Astrocyte of the hippocampus (primary cell): ENCODE results near the gene ASB15.
"Not testable (repeated sequence)": the region's sequence is repeated elsewhere in the genome, so short reads cannot be mapped to it uniquely, and the experiment has no call there.

Experiments
- DNase-seq: peaks from one replicate; pipeline ENCODE4 v3.0.0; 2011; ENCODE audit warnings: low read depth, low spot score

ASB15 gene

DNA sequence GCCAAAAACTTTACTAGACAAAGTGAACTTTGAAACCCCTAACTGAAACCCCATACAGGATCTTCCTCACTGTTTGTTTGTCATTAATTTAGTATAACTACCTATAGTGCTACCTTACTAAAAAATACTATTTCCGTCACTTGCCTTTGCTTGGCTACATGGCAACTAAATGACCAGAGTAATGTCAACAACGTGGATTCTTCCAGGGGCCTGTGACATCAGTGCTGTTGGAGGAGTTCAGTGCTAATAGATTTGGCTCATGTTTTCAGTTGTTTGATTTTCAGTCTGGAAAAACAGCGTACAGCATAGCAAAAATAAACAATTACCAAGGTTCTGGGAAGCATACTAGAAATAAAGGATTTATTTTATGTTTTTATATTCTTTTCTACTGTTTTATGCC lies 3.0 kb upstream of the ASB15 start:
- no peak for DNase-seq

DNA sequence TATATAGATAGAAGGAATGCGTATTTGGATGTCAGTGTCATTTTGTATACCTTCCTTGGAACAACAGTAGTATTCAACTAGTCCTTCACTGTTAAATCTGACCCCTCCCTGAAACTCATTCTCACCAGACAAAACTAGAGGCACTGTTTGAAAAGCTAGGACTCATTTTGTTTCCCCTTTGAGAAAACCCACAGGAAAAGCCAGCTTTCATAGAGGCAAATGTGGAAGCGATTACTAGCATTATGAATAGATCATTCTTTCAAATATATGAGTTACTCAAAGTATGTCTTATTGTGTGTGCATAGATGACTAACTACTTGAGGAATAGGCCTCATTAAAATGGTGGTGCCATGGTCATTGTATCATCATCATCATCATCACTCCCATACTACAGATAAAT lies 1.9 kb upstream of the ASB15 start:
- DNase-seq = no peak

DNA sequence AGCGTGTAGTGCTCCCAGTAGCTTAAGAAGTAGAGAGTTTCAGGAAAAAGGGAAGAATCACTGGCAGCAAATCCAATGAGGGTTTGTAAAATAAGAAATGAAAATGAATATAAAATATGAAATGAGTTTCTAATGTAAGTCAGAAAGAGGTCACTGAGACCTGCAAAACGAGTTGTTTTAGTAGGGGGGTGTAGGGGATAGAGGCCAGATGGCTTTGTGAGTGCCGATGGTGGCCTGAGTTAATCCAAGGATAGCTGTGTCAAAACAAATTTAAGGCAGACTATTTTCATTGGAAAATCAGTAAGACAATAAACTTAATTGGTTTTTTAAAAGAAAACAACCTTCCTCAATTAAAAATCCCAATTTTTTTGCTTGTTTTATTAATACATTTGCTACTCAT lies 745 bp upstream of the ASB15 start:
- no peak for DNase-seq

DNA sequence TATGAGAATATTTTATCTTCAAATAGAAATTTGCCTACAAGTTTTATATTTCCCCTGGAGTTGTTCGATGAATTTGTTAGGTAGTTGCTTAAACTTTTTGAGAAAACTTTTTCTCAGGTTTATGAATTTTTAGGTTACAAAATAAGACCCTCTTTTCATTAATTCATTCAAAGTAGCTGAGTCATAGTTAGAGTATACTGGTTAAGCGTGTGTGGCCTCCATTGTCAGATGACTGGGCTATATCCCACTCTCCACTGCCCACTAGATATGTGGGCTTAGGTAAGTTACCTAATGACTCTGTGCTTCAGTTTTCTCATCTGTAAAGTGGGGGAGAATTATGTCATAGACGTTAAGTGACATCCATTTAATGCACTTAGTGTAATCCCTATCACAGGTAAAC lies 1.0 kb downstream of the ASB15 start:
- no peak for DNase-seq

DNA sequence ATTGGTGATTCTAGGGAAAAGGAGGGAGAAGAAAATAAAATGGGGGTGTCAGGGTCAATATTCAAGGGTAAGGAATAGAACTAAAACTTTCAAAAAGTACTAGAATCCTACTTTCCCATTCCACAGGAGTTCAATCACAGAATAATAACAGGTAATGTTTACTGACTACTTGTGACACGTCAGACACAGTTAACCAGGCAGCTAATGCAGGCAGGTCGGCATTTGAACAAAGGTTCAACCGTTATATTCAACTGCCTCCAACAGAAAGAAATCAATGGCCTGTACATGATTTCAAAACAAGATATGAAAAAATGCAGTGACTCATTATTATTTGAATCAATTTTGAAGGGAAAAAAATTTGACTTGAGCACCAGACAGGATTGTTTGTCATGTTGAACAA lies 3.1 kb downstream of the ASB15 start:
- DNase-seq = no peak

DNA sequence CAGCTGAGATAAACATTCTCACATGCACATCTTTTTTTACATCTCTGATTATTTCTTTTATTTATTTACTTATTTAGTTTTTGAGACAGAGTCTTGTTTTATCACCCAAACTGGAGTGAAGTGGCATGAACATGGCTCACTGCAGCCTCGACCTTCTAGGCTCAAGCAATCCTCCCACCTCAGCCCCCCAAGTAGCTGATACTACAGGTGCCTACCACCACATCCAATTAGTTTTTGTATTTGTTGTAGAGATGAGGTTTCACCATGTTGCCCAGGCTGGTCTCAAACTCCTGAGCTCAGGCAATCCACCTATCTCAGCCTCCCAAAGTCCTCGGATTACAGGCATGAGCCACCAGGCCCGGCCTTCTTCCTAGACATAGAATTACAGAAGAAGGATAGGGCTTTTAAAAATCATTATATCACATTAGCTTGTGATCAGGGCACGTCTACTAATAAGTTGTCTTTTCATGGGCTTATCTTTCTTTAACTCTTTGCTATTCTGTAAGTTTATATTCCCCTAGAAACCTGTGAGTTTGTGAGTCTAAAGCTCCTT lies 5.9 kb downstream of the ASB15 start:
- DNase-seq = no peak

DNA sequence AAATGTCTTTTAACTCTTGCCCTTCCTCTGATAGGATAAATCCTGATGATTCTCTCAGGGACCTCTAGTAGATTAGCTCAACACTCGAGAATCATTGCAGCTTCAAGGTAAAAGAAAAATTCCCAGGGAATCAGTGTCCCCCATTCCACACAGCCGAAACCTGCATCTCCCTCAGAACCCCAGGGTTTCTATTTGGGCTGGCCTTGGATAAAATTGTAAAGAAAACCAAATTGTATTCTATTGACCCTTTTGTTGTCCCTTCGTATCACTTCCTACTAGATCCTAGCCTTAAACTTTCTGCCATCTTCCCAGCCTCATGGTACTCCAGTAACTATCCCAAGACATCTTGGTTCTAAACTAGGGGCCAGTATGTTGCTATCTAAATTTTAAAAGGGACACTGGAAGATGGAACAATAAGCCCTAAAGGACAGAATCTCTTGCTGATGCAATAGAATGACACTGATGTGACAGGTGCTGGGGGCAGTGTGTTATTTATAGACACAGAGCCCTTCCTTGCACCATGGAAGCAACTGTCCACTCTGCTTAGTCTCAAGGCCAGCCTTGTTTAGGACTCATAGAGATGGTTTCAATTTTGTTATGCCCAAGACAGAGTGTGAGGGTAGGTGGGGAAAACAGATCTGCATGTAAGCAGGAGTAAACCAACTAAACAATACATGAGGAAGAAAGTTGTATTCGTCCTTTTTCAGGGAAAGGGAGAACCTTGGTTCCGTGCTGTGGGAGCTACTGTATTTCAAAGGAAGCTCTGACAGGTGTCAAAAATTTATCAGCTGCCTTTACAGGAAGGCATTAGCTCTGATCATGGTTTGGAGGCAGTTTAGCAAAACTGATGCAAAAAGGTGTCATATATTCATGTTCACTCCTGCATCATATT lies 7.6 kb downstream of the ASB15 start:
- DNase-seq = no peak

DNA sequence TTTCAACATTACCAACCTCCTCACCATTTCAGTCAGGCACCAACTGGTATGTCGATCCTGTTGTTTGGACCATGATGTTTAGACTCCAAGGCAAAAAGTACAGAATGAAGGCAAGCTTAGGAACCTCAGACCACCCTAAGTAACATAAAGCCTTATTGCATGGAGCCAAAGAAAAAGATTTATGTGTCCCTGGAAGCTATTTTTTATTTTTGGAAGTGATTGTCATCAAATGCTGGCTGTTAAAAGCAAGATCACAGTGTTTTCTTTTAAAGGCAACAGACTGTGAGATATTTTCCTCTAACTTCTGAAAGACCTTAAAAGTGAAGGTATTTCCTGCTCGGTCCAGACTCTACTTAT lies 8.2 kb downstream of the ASB15 start:
- no peak for DNase-seq

DNA sequence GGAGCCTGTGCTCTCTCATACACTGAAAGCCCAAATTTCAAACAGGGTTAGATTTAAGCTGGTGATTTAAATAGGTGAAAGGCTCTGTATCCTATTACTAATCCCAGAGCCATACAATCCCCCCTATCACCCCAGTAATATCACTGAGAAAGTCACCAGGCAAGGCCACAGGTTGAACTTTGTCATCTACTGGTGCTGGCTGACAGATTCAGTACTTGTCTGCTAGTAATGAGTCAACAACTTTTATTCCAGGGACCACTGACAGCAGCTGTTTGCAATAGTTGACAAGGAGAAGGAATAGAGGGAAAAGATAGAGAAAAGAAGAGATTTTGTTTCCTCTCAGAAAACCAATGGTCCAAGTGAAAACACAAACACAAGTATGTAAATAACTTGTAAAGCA lies 10.4 kb downstream of the ASB15 start:
- DNase-seq = no peak

DNA sequence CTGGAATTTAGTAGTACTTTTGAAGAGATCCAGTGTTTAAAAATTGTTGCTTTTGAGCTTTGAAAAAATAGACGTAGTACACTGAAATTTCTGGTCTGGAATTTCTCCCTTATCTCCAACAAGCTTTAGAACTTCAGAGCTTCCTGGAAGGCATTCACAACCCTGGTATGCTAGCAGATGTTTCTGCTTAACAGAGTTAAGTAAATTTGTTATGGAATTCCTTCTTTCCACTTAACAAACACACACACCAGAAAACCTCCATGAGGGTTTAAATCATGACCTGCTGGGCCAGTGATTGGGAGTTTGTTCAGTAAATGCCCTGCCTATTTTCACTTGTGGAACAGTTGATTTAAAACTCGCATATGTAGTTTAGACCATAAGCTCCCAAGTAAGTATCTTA lies 13.7 kb downstream of the ASB15 start:
- DNase-seq = peak; percentile 45

DNA sequence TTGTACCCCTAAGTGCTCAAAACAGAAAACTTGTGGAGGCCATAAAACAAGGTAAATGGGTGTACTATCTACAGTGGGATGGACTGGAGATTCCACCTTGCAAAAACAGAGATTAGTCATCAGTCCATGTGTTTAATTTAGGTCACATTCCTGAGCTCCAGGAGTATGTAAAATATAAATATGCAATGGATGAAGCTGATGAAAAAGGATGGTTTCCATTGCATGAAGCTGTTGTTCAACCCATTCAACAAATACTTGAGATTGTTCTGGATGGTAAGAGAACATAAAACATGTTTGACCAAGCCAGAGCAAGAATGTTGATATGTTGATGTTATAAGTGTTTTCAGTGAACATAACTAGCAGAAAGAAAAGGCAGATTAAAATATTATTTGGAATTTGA lies 14.6 kb downstream of the ASB15 start:
- DNase-seq = no peak

DNA sequence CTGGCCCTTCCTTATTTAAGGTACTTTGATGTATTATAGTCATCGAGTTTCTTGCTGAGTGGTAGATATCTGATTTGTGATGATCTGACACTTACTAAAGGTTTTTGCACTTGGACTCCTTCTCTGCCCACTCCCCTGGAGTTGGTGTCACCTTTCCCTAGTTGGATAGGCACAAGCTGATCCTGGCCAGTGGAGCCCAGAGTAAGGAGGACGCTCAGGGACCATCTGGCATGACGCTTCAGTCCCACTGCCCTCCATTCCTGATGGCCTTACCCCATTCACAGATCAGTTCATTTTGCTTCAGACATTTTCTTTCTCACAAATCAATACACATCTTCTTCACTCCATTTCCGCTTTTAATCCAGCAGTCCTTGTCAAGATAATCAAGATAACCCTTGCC lies 20.1 kb downstream of the ASB15 start:
- DNase-seq = no peak

DNA sequence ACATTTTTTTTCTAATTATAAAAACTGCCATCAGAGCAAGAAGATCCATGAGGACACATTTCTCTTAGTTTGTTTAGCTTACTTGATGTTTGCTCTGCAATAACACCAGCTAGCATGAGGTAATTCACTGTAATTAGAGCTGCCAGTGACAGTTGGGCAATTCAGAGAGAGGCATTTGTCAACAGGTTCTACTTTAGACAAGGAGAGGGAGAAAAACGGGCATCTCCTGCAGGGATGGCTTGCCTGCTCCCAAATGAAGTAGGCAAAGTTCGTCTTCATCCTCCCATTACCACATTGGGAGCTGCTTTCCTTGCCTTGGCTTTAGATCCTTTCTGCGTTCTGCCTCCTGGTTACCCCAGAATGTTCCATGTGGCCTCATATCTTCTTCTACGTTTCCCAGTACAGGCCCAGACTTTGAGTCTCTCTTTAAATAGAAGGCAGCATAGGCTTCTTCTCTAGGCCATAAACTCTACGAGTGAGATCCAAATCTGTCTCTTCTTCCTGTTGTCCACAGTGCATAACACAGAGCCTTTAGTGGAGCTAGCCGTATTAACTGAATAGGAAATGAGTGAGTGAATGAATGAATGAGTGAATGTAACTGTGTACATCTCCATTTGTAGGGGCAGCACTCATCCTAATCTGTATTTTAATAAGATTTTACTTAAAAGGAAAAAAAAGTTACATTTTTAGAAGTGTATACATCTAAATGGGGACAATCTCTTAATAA lies 21.2 kb downstream of the ASB15 start:
- no peak for DNase-seq

DNA sequence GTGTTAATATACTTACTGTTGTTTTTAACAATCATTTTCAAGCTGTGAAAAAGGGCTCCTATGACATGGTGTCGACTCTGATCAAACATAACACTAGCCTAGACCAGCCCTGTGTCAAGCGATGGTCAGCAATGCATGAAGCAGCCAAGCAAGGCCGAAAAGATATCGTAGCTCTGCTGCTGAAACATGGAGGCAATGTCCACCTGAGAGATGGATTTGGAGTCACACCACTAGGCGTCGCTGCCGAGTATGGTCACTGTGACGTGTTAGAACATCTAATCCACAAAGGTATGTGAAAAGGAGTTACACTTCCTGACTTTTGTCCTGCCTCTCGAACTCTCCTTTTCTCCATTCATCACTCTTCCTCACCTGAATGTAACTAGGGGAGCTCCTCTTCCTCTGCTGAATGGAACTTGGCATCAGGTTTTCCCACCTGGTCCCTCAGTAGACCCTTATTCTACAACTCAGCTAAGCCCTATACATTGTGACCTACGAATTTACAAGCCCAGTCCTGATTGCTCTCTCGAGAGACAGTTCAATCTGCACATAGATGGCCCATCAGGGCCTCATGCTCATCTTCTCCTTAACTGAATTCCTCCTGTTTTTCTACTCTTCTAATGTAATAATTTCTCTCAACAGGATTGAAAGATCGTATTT lies 23.0 kb downstream of the ASB15 start:
- DNase-seq = peak; percentile 17

DNA sequence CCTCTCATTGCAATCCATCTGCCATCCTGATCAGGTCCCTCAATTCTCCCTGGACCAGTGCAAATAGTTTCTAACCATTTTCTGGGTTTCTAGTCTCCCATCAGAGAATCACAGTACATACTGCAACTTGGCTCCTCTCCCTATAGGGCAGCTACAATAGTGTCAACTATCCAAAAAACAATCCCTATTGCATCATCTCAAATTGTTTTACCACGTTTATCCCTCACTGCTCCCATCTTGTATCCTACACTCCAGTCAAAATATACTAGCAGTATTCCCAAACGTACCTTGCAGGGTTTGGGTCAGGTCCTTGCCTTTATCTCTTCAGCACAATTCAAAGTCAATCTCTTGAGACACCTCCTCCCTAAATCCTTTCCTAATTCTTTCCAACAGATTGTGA lies 23.6 kb downstream of the ASB15 start:
- DNase-seq = no peak

DNA sequence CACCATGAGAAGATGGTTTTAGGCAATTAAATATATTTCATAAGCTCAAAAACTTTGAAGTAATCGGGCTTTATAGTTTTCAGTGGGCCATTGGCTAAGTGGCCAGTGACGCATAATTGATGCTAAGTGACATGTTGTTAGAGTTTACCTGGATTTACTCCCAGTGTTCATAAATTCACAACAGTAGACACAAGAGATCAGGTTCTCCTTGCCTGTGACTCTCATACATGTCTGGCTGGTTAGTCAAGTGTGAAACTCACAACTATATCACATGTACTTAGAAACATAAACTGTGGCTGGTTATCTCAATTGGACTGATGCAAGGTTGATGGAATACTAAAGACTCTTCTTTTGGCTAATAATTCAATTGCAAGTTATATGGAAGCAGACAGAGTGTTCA lies 26.2 kb downstream of the ASB15 start:
- DNase-seq = no peak

DNA sequence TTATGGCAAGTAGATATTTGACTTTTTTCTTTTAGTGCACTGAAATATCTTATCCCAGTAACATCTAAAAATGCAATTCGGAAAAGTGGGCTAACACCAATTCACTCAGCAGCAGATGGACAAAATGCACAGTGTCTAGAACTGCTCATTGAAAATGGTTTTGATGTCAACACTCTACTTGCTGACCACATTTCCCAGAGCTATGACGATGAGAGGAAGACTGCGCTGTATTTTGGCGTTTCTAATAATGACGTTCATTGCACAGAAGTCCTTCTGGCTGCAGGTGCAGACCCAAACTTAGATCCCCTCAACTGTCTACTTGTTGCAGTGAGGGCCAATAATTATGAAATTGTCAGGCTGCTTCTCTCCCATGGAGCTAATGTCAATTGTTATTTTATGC lies 27.2 kb downstream of the ASB15 start:
- no peak for DNase-seq

DNA sequence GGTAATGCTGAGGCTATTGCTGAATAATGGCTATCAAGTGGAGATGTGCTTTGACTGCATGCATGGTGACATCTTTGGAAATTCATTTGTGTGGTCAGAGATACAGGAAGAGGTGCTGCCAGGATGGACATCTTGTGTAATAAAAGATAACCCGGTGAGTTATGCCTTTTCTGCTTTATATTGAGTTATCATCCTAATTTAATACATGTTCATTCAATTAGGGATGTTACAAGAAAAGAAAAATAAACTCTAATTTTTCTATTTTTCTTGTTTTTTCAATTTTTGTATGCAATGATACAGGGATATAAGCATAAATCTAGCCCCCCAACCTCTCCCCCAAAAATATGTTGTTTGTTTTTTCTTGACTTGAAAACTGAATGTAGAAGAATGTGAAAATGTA lies 27.7 kb downstream of the ASB15 start:
- DNase-seq = no peak

DNA sequence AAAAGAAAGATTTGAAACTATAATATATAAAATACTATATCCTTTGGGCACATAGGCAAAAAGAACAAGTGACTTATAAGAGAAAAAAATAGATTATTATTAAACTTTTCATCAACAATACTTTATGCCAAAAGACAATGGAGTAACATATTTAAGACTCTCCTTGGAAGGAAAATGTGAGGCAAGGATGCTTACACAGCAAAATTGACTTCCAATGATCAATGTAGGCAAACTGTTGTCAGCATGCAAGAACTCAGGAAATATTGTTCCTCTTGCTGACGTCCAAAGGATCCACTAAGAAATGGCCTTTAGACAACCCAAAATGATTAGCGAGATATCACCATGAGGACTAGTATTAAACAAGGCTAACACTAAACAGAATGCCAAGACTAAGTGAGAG lies 31.2 kb downstream of the ASB15 start:
- no peak for DNase-seq

DNA sequence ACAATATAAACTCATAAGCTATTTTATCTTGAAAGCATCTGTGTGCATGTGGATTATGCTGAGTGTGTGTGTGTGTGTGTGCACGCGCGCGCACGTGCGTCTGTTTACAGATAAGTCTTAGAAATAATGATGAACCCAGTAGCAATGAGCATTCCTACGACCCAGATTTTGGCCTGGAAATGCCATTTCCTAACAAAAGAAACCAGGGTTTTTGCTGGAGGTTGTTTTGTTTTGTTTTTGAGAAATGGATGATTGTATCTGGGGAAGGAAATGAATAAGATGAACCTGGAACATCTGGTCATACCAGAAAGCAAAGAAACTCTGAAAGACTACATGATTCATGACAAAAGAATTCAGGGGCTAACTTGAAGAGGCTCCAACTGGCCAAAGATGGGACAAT lies 31.9 kb downstream of the ASB15 start:
- DNase-seq = peak; percentile 17

DNA sequence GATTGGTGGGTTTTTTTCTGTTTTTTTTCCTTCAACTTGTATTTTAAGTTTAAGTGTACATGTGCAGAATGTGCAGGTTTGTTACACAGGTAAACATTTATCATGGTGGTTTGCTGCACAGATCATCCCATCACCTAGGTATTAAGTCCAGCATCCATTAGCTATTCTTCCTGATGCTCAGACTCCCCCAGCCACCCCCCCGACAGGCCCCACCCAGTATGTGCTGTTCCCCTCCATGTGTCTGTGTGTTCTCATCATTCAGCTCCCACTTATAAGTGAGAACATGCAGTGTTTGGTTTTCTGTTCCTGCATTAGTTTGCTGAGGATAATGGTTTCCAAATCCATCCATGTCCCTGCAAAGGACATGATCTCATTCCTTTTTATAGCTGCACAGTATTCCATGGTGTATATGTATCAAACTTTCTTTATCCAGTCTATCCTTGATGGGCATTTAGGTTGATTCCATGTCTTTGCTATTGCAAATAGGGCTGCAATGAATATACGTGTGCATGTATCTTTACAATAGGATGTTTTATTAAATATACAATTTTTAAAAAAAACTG lies 32.5 kb downstream of the ASB15 start:
- DNase-seq = not testable (repeated sequence)
